GM18870 (cell line): ENCODE results near the gene RABGAP1L.
"Not testable (repeated sequence)": the region's sequence is repeated elsewhere in the genome, so short reads cannot be mapped to it uniquely, and the experiment has no call there.

Experiments used
- ATAC-seq: cut with Tn5 transposase; IDR thresholded peaks from one replicate; pipeline ENCODE4 v1.9.1; 2021; ENCODE audit warnings: moderate library complexity; ENCODE audit not compliant: unreplicated experiment

Gene RABGAP1L

DNA sequence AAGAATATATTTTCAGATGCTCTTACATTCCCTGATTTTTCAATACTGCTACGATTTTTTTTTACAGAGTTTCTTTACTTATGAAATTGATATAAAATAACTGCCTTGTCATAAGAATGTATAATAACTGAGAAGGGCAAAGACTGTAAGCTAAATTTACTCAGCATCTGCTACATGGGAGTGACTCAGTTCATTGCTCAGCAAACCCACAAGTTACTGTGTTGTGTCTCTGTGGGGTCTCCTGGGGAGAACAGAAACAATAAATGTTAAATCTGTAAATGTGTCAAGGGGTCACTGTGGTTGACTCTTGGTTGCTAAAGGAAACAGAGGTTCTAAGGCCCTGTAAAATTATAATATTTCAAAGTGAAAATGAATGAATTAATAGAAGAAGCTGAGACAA is 630.1 kb downstream of the RABGAP1L start:
- ATAC-seq, result peak; percentile 45

DNA sequence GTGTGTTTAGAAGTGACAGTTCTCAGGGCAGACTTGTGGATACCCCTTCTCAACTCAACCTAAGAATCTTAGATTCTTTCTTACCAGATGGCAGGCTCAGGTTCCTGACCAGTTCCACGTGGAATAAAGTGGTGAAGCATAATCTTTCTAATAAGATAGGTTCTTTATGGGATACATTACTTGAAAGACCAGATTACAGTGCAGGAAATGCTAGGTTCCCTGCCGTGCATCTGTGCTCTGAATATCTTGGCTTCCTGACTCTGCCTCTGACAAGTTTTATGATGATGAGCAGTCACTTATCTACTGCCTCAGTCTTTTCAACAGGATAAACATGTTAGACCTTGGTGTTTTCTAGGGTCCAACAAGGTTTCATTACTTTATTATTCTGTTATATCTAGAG is 632.5 kb downstream of the RABGAP1L start:
- ATAC-seq, result no peak

DNA sequence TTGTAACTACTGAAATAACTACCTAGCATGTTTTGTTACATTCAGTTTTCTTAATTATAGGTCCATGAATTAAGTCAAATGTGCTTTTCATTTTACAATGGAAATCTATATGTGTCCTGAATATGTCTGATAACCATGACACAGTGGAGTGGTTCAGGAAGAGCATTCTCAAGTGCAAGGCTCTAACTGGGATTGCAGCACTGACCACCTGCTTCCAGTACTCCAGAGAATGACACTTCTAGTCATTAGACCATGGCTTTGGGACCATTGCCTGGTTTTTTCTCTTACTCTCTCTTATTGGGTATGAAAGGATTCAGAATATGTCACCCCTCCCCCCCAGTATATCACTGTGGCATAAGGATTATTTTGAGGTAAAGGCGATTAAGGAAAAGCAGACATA is 635.5 kb downstream of the RABGAP1L start:
- no peak for ATAC-seq

DNA sequence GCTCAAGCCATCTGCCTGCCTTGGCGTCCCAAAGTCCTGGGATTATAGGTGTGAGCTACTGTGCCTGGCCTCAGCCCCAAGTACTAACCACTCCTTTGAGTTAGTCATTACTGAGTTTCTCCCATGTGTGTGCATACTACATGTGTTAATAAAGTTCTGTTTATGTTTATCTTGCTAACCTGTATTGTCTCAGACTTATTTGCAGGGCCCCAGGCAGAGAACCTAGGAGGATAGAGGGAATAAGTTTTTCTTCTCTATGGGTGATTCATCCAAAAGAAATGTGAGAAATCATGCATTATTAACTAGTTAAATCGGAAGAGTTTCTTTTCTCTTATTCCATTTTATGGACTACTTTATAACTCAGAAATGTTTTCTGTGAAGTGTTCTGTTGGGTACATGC is 636.5 kb downstream of the RABGAP1L start:
- no peak for ATAC-seq

DNA sequence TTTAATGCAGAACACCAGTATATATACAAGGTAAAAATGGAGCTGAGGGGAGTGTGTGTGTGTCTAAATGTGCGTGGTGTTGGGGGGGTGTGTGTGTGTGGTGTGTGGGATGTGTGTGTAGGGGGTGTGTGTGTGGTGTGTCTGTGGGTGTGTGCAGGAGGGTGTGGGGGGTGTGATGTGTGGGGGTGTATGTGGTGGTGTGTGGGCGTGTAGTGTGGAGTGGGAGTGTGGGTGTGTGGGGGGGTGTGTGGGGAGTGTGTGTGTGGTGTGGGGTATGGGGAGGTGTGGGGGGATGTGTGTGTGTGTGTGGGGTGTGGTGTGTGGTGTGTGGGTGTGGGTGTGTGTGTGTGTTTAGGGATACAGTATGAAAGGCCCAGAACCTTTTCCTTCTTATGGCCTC is 638.1 kb downstream of the RABGAP1L start:
- no peak for ATAC-seq

DNA sequence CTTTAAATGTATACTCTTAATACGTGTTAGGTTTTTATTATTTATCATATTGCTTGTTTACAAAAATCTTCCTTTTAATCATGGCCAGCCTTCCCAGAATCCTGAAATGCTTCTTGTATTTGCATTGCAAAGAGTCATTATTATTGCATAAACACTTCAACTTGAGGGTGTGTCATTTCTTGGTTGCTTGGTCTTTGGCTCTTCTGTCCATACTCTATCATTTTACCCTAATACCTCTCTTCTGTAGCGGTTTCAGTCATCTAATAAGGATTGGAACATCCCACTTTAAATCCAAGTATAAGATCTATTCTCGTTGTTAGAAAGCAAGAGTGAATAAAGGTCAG is 639.8 kb downstream of the RABGAP1L start:
- ATAC-seq, result no peak

DNA sequence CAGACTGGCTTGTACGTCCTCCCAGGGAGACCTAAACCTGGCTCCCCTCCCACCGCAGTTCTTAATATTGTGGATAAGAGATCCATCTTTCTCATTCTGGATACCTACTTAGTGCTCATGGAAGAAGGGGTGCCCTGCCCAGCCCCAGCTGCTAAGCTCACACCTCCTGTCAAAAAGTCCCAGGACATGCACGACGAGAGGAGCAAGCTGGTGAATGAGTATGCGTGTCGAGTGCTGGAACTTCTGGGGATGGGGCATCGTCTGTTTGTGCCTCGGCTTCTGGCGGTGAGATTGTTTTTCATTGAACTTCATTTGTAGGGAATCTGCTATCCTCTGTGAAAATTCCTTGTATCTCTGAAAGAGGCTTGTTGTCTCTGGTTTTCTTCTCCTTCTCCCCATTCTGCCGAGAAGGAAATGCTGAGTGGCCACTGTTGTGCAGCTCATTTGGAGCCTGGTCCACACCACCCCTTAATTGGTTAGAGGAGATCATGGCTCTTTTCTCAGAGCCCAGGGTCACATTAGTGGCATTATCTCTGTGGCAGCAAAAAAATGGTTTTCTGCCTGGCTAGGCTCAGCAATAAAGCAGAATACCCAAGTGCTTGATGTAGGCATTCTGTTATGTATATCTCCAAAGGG is 641.0 kb downstream of the RABGAP1L start:
- ATAC-seq, result no peak

DNA sequence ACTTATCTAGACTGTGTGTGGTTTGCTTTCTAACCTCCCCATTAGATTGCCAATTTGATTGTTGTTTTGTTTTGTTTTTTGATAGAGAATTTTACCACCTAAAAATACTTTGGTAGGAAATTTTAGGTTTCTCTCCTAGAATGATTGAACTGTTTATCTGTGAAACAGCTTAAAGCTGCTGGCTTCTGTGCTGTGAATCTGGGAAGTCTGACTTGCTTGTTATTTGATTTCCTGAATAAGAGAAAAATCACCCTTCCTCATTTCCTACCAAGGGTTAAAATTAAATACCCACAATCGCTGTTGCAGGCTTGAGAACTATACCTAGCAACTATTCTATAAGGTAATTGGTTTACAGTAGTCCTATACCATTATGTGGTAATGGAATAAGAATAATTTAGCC is 641.6 kb downstream of the RABGAP1L start:
- no peak for ATAC-seq

DNA sequence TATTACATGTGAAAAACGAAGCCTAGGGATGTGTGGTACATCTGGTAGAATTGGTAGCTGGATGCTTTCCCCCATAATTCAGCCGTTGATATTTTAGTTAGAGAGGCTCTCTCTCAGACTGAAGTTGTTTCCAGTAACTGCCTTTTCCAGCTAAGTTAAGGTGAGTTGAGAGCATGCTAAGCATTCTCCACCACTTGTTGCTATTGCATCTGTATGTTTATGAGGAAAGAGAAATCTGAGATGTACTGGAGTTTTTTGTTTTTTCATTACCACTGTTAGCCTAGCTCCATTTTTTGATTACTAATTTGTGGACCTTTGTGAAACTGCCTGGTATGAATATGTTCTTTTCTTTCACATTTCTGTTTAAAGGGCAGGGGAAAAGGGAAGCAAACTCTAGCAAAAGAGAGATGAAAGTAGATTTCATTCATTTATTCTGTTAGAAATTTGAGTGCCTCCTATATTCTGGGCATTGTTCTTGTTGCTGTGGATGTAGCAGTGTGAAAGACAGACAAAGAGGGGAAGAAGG is 650.5 kb downstream of the RABGAP1L start:
- no peak for ATAC-seq

DNA sequence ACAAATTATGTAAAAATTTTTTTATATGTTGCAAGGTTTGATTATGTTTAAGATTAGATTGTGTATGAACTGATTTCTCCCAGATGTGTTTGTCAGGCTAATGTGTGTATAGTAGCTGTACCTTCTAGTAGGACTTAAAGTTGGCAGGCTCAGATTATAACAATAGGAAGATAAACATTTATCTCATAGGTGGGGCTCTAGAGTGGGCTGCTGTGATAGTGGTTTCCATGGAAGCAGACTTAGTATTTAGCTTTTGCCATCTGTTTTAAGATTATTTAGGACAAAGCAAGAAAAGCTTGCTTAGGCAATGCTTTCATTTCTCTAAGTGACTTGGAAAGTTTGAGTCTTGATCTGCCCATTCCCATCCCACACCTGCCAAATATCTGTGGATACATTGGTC is 652.7 kb downstream of the RABGAP1L start:
- ATAC-seq, result no peak

DNA sequence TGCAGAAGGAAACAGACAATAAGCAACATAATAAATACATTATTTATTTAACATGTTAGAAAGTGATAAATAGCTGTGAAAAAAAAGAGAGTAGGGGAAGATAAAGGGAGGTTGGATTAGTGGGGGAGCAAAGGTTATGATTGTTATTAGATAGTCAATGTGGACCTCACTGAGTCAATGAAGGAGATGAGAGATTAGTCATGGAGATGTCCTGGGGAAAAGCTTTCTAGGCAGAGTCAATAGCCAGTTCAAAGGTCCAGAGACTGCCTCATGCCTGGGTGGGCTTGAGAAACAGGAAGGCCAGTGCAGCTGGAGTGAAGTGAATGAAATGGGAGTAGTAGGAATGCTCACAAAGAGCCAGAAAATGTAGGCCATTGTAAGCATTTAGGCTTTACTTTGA is 653.3 kb downstream of the RABGAP1L start:
- no peak for ATAC-seq

DNA sequence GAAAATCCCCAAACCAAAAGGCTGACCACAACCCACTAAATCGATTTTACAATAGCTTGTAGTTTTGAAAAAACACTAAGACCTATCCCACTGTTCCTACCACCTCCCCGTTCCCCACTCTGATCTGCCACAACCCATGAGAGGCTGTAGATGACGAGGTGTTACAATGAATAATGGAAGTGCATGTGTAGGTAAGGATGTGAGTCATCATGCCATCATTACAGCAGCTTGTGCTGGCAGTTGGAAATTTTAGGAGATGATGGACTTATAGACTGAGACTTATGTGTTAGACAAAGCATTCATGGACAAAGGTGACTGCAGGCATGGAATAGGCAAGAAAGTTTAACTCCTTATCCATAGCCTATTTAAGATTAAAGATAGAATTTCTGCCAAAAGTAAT is 655.7 kb downstream of the RABGAP1L start:
- ATAC-seq, result peak; percentile 30

DNA sequence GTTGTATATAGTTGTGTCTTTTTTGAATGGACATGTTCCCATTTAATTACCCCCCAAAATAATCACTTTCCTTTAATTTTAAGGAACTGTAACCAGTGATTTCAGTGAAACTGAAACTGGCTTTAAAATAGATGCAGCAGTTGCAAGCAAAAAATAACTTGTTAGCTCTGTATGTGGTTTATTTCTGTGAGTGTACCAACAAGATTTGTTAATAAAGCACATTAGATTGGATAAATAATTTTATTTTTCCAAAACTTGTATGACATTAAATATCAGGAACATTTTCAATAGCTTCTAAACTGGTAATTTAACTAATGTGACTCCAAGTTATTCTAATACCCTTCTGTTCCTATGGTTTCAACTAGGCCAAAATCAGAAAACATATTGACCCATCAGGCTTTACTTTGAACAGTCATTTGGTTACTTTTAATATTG is 656.2 kb downstream of the RABGAP1L start:
- ATAC-seq, result peak; percentile 59

DNA sequence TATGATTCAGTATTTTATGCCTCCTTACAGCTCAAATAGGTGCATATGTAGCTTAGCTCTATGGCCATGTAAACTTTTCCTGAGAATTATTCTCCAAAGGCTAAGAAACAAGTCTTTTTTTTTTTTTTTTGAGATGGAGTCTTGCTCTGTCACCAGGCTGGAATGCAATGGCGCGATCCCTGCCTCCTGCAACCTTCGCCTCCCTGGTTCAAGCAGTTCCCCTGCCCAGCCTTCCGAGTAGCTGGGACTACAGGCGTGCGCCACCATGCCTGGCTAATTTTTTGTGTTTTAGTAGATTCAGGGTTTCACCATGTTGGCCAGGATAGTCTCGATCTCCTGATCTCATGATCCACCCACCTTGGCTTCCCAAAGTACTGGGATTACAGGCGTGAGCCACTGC is 657.3 kb downstream of the RABGAP1L start:
- not testable (repeated sequence) for ATAC-seq

DNA sequence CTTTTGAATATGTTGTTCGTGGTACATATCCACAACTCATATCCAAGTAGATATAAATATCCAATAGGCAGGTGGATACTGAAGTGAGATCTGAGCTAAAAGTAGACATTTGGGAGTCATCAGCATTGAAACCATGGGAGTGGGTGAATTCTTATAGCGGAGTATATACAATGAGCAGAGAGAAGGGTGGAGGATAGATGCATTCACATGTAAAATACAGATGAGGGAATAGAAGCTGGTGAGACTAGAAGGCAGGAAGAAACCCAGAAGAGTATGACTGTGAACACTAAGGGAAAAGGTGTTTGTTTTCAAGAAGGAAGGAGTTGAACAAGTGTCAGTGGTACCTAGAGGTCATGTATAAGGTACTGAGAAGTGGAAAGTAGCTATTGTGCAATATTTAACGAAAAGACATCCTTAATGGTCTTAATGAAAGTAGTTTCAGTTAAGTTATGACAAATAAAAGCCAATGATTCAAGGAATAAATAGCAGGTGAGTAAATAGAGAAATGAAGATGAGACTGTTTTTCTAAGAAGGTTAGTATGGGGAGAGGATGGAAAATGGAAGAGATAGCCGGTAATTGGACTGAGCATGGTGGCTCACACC is 658.8 kb downstream of the RABGAP1L start:
- ATAC-seq, result peak; percentile 52

DNA sequence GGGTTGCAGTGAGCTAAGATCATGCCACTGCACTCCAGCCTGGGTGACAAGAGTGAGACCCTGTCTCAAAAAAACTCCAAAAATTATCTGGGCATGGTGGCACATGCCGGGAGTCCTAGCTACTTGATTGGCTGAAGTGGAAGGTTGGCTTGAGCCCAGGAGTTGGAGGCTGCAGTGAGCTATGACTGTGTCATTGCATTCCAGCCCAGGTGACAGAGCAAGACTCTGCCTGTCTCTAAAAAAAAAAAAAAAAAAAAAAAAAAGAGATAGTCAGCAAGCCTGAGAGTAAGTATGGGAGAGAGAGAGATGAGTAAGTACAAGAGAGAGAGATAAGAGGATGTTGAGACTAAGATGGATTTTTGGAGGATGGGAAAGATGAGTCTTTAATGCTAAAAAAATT is 659.6 kb downstream of the RABGAP1L start:
- ATAC-seq, result no peak

DNA sequence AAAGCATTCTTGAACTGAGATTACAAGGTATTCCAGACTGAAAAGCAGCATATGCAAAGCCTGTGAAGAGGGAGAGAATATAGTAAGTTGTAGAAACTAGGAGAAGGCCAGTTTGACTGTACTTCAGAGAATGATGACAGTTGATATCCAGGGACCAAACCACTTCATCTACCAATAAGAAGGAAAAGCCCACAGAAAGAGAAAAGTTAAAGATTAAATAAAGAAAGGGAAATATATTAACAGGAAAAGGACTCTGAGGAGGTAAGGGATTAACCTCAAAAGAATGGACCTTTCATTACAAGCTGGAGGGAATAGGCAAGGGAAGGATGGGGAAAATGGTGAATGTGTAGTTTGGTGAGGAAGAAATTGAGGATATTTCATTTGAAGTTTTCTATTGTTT is 660.3 kb downstream of the RABGAP1L start:
- ATAC-seq, result no peak

DNA sequence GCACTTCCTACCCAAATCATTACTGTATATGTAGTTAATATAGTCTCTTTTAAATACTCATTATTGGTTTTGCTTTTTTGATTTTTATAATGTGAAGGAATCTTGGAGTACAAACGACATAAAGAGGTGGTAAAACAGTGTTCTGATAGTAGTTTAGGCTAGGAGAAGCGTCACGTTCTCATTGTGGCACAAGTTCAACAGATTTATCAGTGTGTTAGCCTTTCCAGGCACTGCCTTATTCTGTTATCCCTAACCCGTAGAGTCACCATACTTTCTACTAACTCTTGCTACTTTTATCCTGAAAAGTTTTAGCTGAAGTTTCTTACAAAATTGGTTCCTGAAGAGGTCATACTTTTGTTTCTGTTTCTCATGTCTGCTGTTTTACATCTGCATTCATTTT is 665.8 kb downstream of the RABGAP1L start:
- no peak for ATAC-seq

DNA sequence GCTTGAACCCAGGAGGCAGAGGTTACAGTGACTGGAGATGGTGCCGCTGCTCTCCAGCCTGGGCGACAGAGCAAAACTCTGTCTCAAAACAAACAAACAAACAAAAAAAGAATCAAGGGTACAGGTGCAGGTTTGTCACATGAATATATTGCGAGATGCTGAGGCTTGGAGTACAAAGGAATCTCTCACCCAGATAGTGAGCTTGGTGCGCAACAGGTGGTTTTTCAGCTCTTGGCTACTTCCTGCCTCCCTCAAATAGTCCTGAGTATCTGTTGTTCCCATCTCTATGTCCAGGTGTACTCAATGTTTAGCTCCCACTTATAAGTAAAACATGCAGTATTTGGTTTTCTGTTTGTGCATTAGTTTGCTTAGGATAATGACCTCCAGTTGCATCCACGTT is 666.5 kb downstream of the RABGAP1L start:
- no peak for ATAC-seq

DNA sequence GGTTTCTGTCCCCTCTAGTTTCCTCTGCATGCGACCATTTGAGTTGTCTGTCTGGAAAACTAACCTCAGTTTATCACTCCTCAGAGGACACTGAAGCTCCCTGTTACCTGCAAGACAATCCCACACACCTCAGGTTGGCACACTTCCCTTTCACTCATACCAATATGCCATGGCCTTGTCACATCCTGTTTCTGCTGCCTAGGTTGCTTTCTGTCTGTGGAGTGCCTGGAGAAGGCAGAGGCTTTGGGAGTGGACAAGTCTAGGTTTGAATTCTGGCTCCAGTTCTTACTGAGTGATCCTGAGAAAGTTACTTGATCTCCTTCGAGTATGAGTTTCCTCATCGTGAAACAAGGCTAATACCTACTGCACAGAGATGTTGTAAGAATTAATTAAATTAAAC is 668.9 kb downstream of the RABGAP1L start:
- ATAC-seq, result no peak

DNA sequence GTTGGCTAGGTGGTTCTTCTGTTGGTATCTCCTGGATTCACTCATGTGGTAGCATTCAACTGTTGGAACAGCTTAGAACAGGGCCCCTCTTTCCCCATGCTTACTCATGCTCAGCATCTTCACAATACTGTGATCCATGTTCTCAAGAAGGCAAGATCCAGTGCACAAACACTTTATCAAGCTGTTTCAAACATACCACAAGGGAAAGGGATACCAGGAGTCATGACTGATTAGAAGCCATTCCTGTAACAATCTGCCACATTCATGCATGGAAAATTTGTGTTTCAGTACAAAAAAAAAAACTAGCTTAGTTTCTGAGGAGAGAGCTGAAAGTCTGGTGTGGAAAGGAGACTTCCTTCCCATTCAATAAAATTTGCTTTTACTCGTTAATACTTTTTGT is 670.7 kb downstream of the RABGAP1L start:
- no peak for ATAC-seq

DNA sequence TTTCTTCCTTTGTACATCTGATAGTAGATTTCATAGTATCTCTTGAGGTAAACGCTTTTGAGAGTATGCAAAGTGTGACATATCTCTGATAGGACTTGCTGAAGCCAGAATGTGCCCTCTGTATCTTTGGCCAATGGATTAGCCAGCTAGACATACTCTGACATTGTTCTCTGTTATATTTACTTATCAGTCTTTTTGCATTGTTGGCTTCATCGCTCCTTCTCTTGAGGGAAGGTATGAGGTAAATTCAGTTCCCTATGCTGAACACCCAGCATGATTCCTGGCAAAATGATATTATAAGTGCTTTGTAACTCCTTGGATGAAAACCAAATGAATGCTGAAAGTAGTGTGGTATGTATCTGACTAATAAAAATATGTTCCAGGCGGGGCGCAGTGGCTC is 677.2 kb downstream of the RABGAP1L start:
- ATAC-seq, result no peak

DNA sequence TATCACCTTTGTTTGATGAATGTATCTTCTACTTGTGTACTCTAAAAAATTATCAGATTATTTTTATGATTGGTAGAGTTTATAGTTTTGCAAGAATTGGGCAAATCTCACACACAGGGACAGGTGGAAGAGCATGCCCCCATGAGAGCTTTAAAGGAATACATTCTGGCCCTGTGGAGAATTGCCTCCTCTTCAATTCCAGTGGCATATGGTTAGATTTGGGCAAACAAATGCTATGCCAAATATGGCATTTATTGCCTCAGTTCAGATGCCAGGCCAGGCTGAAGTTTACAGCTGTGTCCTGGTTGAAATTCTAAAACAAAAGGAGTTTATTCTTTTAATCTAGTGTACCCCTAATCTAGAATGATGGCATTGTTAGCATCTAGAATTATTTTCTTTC is 678.1 kb downstream of the RABGAP1L start:
- ATAC-seq, result no peak
